ENCODE measurements around the gene RAF1. TPM values are rescaled to one million over a fixed set of nuclear protein-coding genes. Genes with fewer than 3 reads are reported as not detected.

The RAF1 gene
- total and polyA plus RNA-seq, 2 of the 8 experiments (the other 6 are each of a cell fraction or from before 2014, with no cell fraction given): 103 to 118 TPM

DNA sequence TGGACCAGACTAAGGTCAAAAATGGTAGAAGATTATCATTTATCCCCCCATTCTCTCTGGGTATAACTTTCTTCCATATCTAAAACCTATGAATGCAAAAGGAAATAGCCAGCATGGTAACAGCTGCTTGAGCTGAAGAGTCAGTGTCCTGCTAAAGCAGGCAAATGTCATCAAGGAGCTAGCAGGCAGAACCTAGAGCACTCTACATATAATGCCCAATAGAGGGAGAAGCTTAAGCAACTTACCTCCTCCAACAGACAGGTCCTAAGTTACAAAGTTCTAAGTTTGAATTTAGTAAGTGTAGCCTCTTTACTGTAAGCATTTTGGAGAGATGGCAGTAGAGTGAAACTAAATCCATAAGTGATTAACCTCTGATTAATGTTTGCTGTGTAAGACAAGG lies 7.7 kb downstream of the RAF1 start (continued):
- TF ChIP-seq CHD7 (IDR thresholded peaks at IDR 0.05; ENCODE audit: insufficient replicate concordance, low read length): no peak
